ENCODE measurements around the gene RUNDC3A. TPM values are rescaled to one million over a fixed set of nuclear protein-coding genes. Genes with fewer than 3 reads are reported as not detected.

RUNDC3A gene
- total RNA-seq, 1 donor from 2014 or later = 0.58 TPM

DNA sequence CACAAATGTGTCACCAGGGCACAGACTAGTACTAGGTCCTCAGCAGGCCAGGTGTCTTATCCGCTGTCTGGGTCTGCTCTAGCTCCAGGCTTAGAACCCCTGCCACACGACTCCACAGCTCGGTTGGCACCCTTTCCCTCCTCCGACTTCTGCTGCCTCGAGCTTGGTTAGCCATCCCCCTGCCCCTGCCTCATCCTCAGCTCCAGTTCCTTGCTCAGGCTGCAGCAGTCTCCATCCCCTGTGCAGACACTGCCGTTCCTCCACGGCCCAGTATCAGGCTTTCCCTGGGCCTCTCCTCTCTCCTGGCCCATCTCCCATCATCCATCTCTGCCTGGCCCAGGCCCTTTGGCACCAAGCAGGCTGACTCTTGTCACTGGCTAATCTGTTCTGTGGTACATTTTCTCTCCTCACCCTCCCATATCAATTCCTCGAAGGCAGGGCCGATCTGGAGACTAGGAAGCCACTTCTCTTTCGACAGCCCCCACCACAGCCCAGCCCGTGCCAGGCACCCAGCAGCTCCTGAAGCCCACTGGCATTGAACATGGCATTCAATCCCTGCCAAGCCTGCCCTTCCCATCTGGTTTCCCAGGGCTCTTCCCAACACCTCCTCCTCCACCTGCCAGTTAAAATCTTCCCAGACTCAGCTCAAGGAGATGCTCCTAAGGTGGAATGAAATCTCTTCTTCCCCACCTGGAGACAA, 35.3 kb downstream of the RUNDC3A start:
- peak; percentile 1 for DNase-seq (ENCODE audit: low spot score)
- Histone ChIP-seq H3F3A (ENCODE audit: low read depth) (peaks cover 11% of the 10 kb centered on the region), H3K9me3 (ENCODE audit: low read depth) (no peaks in the 10 kb centered on the region), H2AFZ (replicated peaks) (no peak overlapping the region), H3K9ac (no peak overlapping the region), H3K4me2 (no peak overlapping the region), H3K27ac (no peak overlapping the region), H4K20me1 (ENCODE audit: low read depth) (peaks cover 9% of the 10 kb centered on the region), H3K4me3 (no peak overlapping the region), H3K4me1 (no peaks in the 10 kb centered on the region), H3K27me3 (peaks cover 23% of the 10 kb centered on the region), H3K79me2 (ENCODE audit: low read depth) (peaks cover 12% of the 10 kb centered on the region), H3K36me3 (no peaks in the 10 kb centered on the region)
- Mint-ChIP-seq H3K4me1 (peaks cover 9% of the 10 kb centered on the region), H3K4me3 (peak overlapping the region; percentile 63), H3K27me3 (ENCODE audit: insufficient read depth, low read depth) (peaks cover 18% of the 10 kb centered on the region), H3K36me3 (no peaks in the 10 kb centered on the region), H3K27ac (no peak overlapping the region), H3K9me3 (no peaks in the 10 kb centered on the region)
- TF ChIP-seq CTCF (IDR thresholded peaks at IDR 0.05) = no peak
- TF ChIP-seq EZH2phosphoT487 (IDR thresholded peaks at IDR 0.05) = no peak
- TF ChIP-seq EZH2 (IDR thresholded peaks at IDR 0.05) = no peak

GRCh38 chr17:44344939-44345453, 36.6 kb downstream of the RUNDC3A start, which contains the start of gene GRN:
Gene GRN (plus strand): TSS chr17:44345302. CDS start chr17:44349165, 3,863 bp downstream.
- H3K9me3 ChIP-seq (ENCODE audit: low read depth) = no peaks in the 10 kb centered on the region
- Mint-ChIP-seq H3K4me3 (peak within 1 kb of the TSS; percentile 95), H3K9me3 (no peaks in the 10 kb centered on the region), H3K36me3 (no peaks in the 10 kb centered on the region), H3K27ac (peak within 1 kb of the TSS; percentile 94), H3K4me1 (peaks cover 9% of the 10 kb centered on the region), H3K27me3 (ENCODE audit: insufficient read depth, low read depth) (peaks cover 17% of the 10 kb centered on the region)
- H3K27ac ChIP-seq = no peak within 1 kb of the TSS
- peak; percentile 17 for TF ChIP-seq EZH2 (IDR thresholded peaks at IDR 0.05)
- no peak for TF ChIP-seq CTCF (IDR thresholded peaks at IDR 0.05)
- no peak for TF ChIP-seq EZH2phosphoT487 (IDR thresholded peaks at IDR 0.05)
- H3K27me3 ChIP-seq = peaks cover 23% of the 10 kb centered on the region
- DNase-seq (ENCODE audit: low spot score) = peak; percentile 98
- H3F3A ChIP-seq (ENCODE audit: low read depth) = peaks cover 11% of the 10 kb centered on the region
- H3K36me3 ChIP-seq = no peaks in the 10 kb centered on the region
- H3K4me1 ChIP-seq = no peaks in the 10 kb centered on the region
- peak within 1 kb of the TSS; percentile 37 for H2AFZ ChIP-seq (replicated peaks)
- peak within 1 kb of the TSS; percentile 29 for H3K9ac ChIP-seq
- H3K4me3 ChIP-seq = peak within 1 kb of the TSS; percentile 75
- H3K79me2 ChIP-seq (ENCODE audit: low read depth) = peaks cover 12% of the 10 kb centered on the region
- peak within 1 kb of the TSS; percentile 88 for H3K4me2 ChIP-seq
- H4K20me1 ChIP-seq (ENCODE audit: low read depth) = peaks cover 9% of the 10 kb centered on the region

- Histone ChIP-seq H3K9me3 (ENCODE audit: low read depth) (no peaks in the 10 kb centered on the region), H3K9ac (peak overlapping the region; percentile 29), H3K27me3 (peaks cover 17% of the 10 kb centered on the region), H3K27ac (no peak overlapping the region), H3F3A (ENCODE audit: low read depth) (peaks cover 11% of the 10 kb centered on the region), H3K4me2 (peak overlapping the region; percentile 88), H3K79me2 (ENCODE audit: low read depth) (peaks cover 12% of the 10 kb centered on the region), H2AFZ (replicated peaks) (peak overlapping the region; percentile 37), H4K20me1 (ENCODE audit: low read depth) (peaks cover 9% of the 10 kb centered on the region), H3K36me3 (no peaks in the 10 kb centered on the region), H3K4me3 (peak overlapping the region; percentile 75), H3K4me1 (no peaks in the 10 kb centered on the region)
- TF ChIP-seq CTCF (IDR thresholded peaks at IDR 0.05) (peak; percentile 74), EZH2phosphoT487 (IDR thresholded peaks at IDR 0.05) (no peak), EZH2 (IDR thresholded peaks at IDR 0.05) (no peak)
- peak; percentile 91 for DNase-seq (ENCODE audit: low spot score)
- H3K4me3 Mint-ChIP-seq = peak overlapping the region; percentile 95
- H3K9me3 Mint-ChIP-seq = no peaks in the 10 kb centered on the region
- no peak overlapping the region for H3K27ac Mint-ChIP-seq
- no peaks in the 10 kb centered on the region for H3K36me3 Mint-ChIP-seq
- H3K27me3 Mint-ChIP-seq (ENCODE audit: insufficient read depth, low read depth) = peaks cover 17% of the 10 kb centered on the region
- peaks cover 9% of the 10 kb centered on the region for H3K4me1 Mint-ChIP-seq
Observed at GRCh38 chr17:44345454-44346026, 37.1 kb downstream of the RUNDC3A start.
